Nephron progenitor cell (in vitro differentiated cells): ENCODE measurements around the gene BRI3.

Experiments used
- DNase-seq: peaks from one replicate; pipeline ENCODE4 v3.0.0; 2021
- H3K27ac Mint-ChIP-seq: 2 replicates; pipeline ENCODE4 v1.8.0; 2021; ENCODE audit warnings: mild to moderate bottlenecking, moderate library complexity, mixed read lengths
- H3K27me3 Mint-ChIP-seq: 2 replicates; pipeline ENCODE4 v1.8.0; 2021; ENCODE audit warnings: mild to moderate bottlenecking, low read depth, mixed read lengths; ENCODE audit not compliant: poor library complexity
- H3K36me3 Mint-ChIP-seq: 2 replicates; pipeline ENCODE4 v1.8.0; 2021; ENCODE audit warnings: low read depth, mixed read lengths
- H3K4me1 Mint-ChIP-seq: 2 replicates; pipeline ENCODE4 v1.8.0; 2021; ENCODE audit warnings: mixed read lengths
- H3K4me3 Mint-ChIP-seq: 2 replicates; pipeline ENCODE4 v1.8.0; 2021; ENCODE audit warnings: mild to moderate bottlenecking, moderate library complexity, mixed read lengths
- H3K9me3 Mint-ChIP-seq: 2 replicates; pipeline ENCODE4 v1.8.0; 2021; ENCODE audit warnings: mild to moderate bottlenecking, moderate library complexity, mixed read lengths
- CTCF ChIP-seq: fragments of 200-600 bp; sonication (generic); IDR thresholded peaks from 2 replicates; pipeline ENCODE4 v1.5.0; 2021; ENCODE audit warnings: antibody characterized with exemption

BRI3 gene

GRCh38 chr7:98241674-98242241 lies 39.7 kb upstream of the BRI3 start:
- Mint-ChIP-seq H3K4me3 (no peak overlapping the region), H3K27ac (no peak overlapping the region), H3K36me3 (peaks cover 26% of the 10 kb centered on the region), H3K4me1 (peaks cover 5% of the 10 kb centered on the region), H3K9me3 (no peaks in the 10 kb centered on the region), H3K27me3 (no peaks in the 10 kb centered on the region)
- no peak for TF ChIP-seq CTCF
- DNase-seq: no peak

- no peak for TF ChIP-seq CTCF
- Mint-ChIP-seq H3K4me1 (peaks cover 5% of the 10 kb centered on the region), H3K36me3 (peaks cover 26% of the 10 kb centered on the region), H3K9me3 (no peaks in the 10 kb centered on the region), H3K27me3 (no peaks in the 10 kb centered on the region), H3K27ac (no peak overlapping the region), H3K4me3 (no peak overlapping the region)
- DNase-seq: no peak
Observed at GRCh38 chr7:98242342-98242741, 39.1 kb upstream of the BRI3 start.

GRCh38 chr7:98242934-98243333 lies 38.6 kb upstream of the BRI3 start:
- H3K27ac Mint-ChIP-seq: no peak overlapping the region
- H3K4me3 Mint-ChIP-seq: no peak overlapping the region
- peaks cover 5% of the 10 kb centered on the region for H3K4me1 Mint-ChIP-seq
- no peaks in the 10 kb centered on the region for H3K9me3 Mint-ChIP-seq
- H3K27me3 Mint-ChIP-seq: no peaks in the 10 kb centered on the region
- DNase-seq: no peak
- H3K36me3 Mint-ChIP-seq: peaks cover 26% of the 10 kb centered on the region
- no peak for TF ChIP-seq CTCF

- Mint-ChIP-seq H3K27ac (no peak overlapping the region), H3K4me1 (peaks cover 13% of the 10 kb centered on the region), H3K36me3 (peaks cover 14% of the 10 kb centered on the region), H3K4me3 (no peak overlapping the region), H3K27me3 (peaks cover 5% of the 10 kb centered on the region), H3K9me3 (no peaks in the 10 kb centered on the region)
- TF ChIP-seq CTCF: no peak
- DNase-seq: no peak
Observed at GRCh38 chr7:98244871-98245270, 36.6 kb upstream of the BRI3 start.

- H3K9me3 Mint-ChIP-seq: no peaks in the 10 kb centered on the region
- no peak overlapping the region for H3K4me3 Mint-ChIP-seq
- H3K36me3 Mint-ChIP-seq: peaks cover 4% of the 10 kb centered on the region
- no peak for TF ChIP-seq CTCF
- H3K27me3 Mint-ChIP-seq: peaks cover 13% of the 10 kb centered on the region
- peaks cover 37% of the 10 kb centered on the region for H3K4me1 Mint-ChIP-seq
- DNase-seq: no peak
- peak overlapping the region; percentile 71 for H3K27ac Mint-ChIP-seq
Observed at GRCh38 chr7:98248156-98248555, 33.3 kb upstream of the BRI3 start.

GRCh38 chr7:98249106-98249505 lies 32.4 kb upstream of the BRI3 start:
- peaks cover 13% of the 10 kb centered on the region for H3K27me3 Mint-ChIP-seq
- DNase-seq: no peak
- no peak for TF ChIP-seq CTCF
- no peak overlapping the region for H3K4me3 Mint-ChIP-seq
- H3K9me3 Mint-ChIP-seq: no peaks in the 10 kb centered on the region
- H3K36me3 Mint-ChIP-seq: peaks cover 4% of the 10 kb centered on the region
- peaks cover 41% of the 10 kb centered on the region for H3K4me1 Mint-ChIP-seq
- peak overlapping the region; percentile 91 for H3K27ac Mint-ChIP-seq
